K562 (cell line): ENCODE results near the gene TAF5L. TPM values are rescaled to one million over a fixed set of nuclear protein-coding genes. Genes with fewer than 3 reads are reported as not detected.

Experiments
- ATAC-seq: fragments of 200-7000 bp; cut with Tn5 transposase; 3 replicates; pipeline ENCODE4 v1.9.1; 2020; ENCODE audit warnings: moderate library complexity
- BruUV-seq: library from RNA; stranded (reverse); fragments of 400-500 nt; replicated peaks from 2 replicates; lab custom pipeline; 2021; lab: Mats Ljungman, UMichigan
- CTCF ChIA-PET: fragments of 300-600 bp; formaldehyde crosslinking; extraction: SDS; loops from one replicate; lab custom pipeline; 2021; ENCODE audit warnings: low intra/inter-chr PET ratio; lab: Yijun Ruan, JAX
- POLR2A ChIA-PET: fragments of 300-600, 350-650 bp; sonication (Branson Sonifier 250); formaldehyde crosslinking; extraction: SDS; loops from one replicate; lab custom pipeline; 2021; ENCODE audit warnings: antibody characterized with exemption, inconsistent platforms; lab: Yijun Ruan, JAX
- DNase-seq, 4 experiments: peaks; one replicate each; pipeline versions ENCODE4 v3.0.0 to v3.0.0-alpha.2; 2011 to 2018; ENCODE audit warnings: low spot score in 3 of 4, mixed read lengths in 3 of 4; ENCODE audit errors: extremely low read depth in 1 of 4
- FAIRE-seq: peaks from 2 replicates; lab custom pipeline; 2011; peaks lifted over from hg19 to GRCh38; lab: Jason Lieb, UNC
- H2AFZ ChIP-seq: 2 replicates; pipeline ENCODE4 v1.6.0; 2011; ENCODE audit warnings: low read depth, low read length, control low read depth, inconsistent platforms
- H3K27ac ChIP-seq: fragments of 200-600 bp; 3 replicates; pipeline ENCODE4 v1.8.0; 2011; ENCODE audit warnings: low read depth, mild to moderate bottlenecking, control low read depth, inconsistent platforms, low read length, moderate library complexity, mixed read lengths; ENCODE audit errors: extremely low read depth
- H3K27me3 ChIP-seq, 2 experiments: fragments of 300-600 bp in 1 of 2; 2 replicates in 1 of 2; 3 replicates in 1 of 2; pipeline versions ENCODE4 v1.6.0 to v1.8.0; 2011; ENCODE audit warnings: inconsistent platforms in 2 of 2, low read length in 2 of 2, mild to moderate bottlenecking in 1 of 2, mixed read lengths in 1 of 2, moderate library complexity in 1 of 2; ENCODE audit not compliant: control insufficient read depth in 2 of 2, insufficient read depth in 2 of 2
- H3K36me3 ChIP-seq: fragments of 300-600 bp; 3 replicates; pipeline ENCODE4 v1.8.0; 2011; ENCODE audit warnings: mild to moderate bottlenecking, low read length, inconsistent platforms; ENCODE audit not compliant: control insufficient read depth, insufficient read depth
- H3K4me1 ChIP-seq, 2 experiments: fragments of 200-600 bp in 1 of 2; replicated peaks in 1 of 2; 2 replicates in 1 of 2; 3 replicates in 1 of 2; pipeline versions ENCODE4 v1.5.1 to v1.8.0; 2011; ENCODE audit warnings: inconsistent platforms in 2 of 2, low read length in 2 of 2, mild to moderate bottlenecking in 1 of 2, mixed read lengths in 1 of 2, moderate library complexity in 1 of 2; ENCODE audit not compliant: control insufficient read depth in 2 of 2, insufficient read depth in 2 of 2
- H3K4me2 ChIP-seq: 2 replicates; pipeline ENCODE4 v1.6.1; 2011; ENCODE audit warnings: low read length, control low read depth, inconsistent platforms, mixed read lengths; ENCODE audit not compliant: insufficient read depth
- H3K4me3 ChIP-seq: fragments of 200-600 bp; sonication (generic), shearing (Covaris generic); 2 replicates; pipeline ENCODE4 v1.5.1; 2016; ENCODE audit warnings: control low read depth, inconsistent platforms
- H3K79me2 ChIP-seq: fragments of 200-600 bp; 3 replicates; pipeline ENCODE4 v1.8.0; 2011; ENCODE audit warnings: low read length, inconsistent platforms; ENCODE audit not compliant: control insufficient read depth, insufficient read depth
- H3K9ac ChIP-seq, 2 experiments: 2 replicates each; pipeline versions ENCODE4 v1.6.0 to v1.6.1; 2011; ENCODE audit warnings: low read depth in 2 of 2, low read length in 2 of 2, control low read depth in 1 of 2, inconsistent platforms in 1 of 2, mild to moderate bottlenecking in 1 of 2, mixed read lengths in 1 of 2; ENCODE audit not compliant: insufficient read depth in 1 of 2
- H3K9me1 ChIP-seq: one replicate; pipeline ENCODE4 v1.6.0; 2011; ENCODE audit warnings: inconsistent platforms, mild to moderate bottlenecking, low read length, moderate library complexity; ENCODE audit not compliant: control insufficient read depth, insufficient read depth
- H3K9me3 ChIP-seq: replicated peaks from 2 replicates; pipeline ENCODE4 v1.5.1; 2011; ENCODE audit warnings: low read depth, low read length, inconsistent platforms; ENCODE audit not compliant: control insufficient read depth, insufficient read depth
- H4K20me1 ChIP-seq: replicated peaks from 2 replicates; pipeline ENCODE4 v1.6.1; 2011; ENCODE audit warnings: low read length, inconsistent platforms, mixed read lengths; ENCODE audit not compliant: control insufficient read depth, insufficient read depth
- BRD4 ChIP-seq: fragments of 200-600 bp; sonication (generic); IDR thresholded peaks from 2 replicates; pipeline ENCODE4 v1.6.1; 2017; ENCODE audit warnings: inconsistent platforms
- BRF2 ChIP-seq: IDR thresholded peaks from 3 replicates; pipeline ENCODE4 v1.6.1; 2011; ENCODE audit warnings: borderline replicate concordance, mild to moderate bottlenecking; ENCODE audit not compliant: insufficient read length, insufficient read depth
- FOXM1 ChIP-seq, 2 experiments: fragments of 450-650 bp in 1 of 2; sonication (generic) in 1 of 2; formaldehyde crosslinking in 1 of 2; IDR thresholded peaks; 2 replicates each; pipeline versions ENCODE4 v1.6.1 to v1.9.0; 2017 to 2022; ENCODE audit warnings: low read depth in 2 of 2, mild to moderate bottlenecking in 2 of 2, missing genetic modification reagents in 1 of 2, moderate library complexity in 1 of 2
- FOXP1 ChIP-seq: sonication (generic); formaldehyde crosslinking; IDR thresholded peaks from 2 replicates; pipeline ENCODE4 v1.8.0; 2022; ENCODE audit warnings: mild to moderate bottlenecking, missing genetic modification reagents
- HDGF ChIP-seq: fragments of 450-650 bp; IDR thresholded peaks from 2 replicates; pipeline ENCODE4 v1.6.1; 2016
- MITF ChIP-seq: IDR thresholded peaks from 2 replicates; pipeline ENCODE4 v1.6.1; 2014; ENCODE audit warnings: antibody characterized with exemption
- SMARCA4 ChIP-seq: fragments of 450-650 bp; IDR thresholded peaks from 2 replicates; pipeline ENCODE4 v1.6.1; 2016
- SNAPC5 ChIP-seq: fragments of 250-450 bp; sonication (Bioruptor Pico); IDR thresholded peaks from 2 replicates; pipeline ENCODE4 v1.8.0; 2021; ENCODE audit warnings: moderate library complexity, mild to moderate bottlenecking, inconsistent platforms
- SNRNP70 ChIP-seq: fragments of 200-400 bp; formaldehyde crosslinking; optimal IDR thresholded peaks from 2 replicates; pipeline ENCODE3; 2017; ENCODE audit warnings: low read depth, low read length
- SOX6 ChIP-seq: fragments of 450-650 bp; IDR thresholded peaks from 2 replicates; pipeline ENCODE4 v1.6.1; 2014; ENCODE audit warnings: mild to moderate bottlenecking
- ZNF134 ChIP-seq: fragments of 250-450 bp; sonication (Bioruptor Pico); conservative IDR thresholded peaks from 2 replicates; pipeline ENCODE4 v1.4.0; 2020
- ZNF174 ChIP-seq: fragments of 250-450 bp; sonication (Bioruptor Pico); IDR thresholded peaks from 2 replicates; pipeline ENCODE4 v1.4.0; 2020; ENCODE audit warnings: mild to moderate bottlenecking
- ZNF384 ChIP-seq: IDR thresholded peaks from 2 replicates; pipeline ENCODE4 v1.6.1; 2012; ENCODE audit warnings: low read depth, low read length, improper control_type of control experiment
- WGBS: fragments of 100-300 bp; shearing (Covaris generic); methylation state at CpG from one replicate; pipeline ENCODE4 v1.1.6; 2016; ENCODE audit warnings: low coverage, mixed read lengths; ENCODE audit not compliant: insufficient coverage; ENCODE audit errors: missing lambda C conversion rate; 5-methylcytosine and 5-hydroxymethylcytosine counted together
- in situ Hi-C: fragments of 300-500 bp; cut with MboI; formaldehyde crosslinking; loops from 4 replicates; pipeline ENCODE4 v1.15.0; 2018; ENCODE audit warnings: inconsistent platforms, mixed read lengths
- intact Hi-C: fragments of 100-400 bp; cut with micrococcal nuclease; formaldehyde crosslinking; loops from 2 replicates; pipeline ENCODE4 v1.14.2; 2022
- polyA plus RNA-seq, 8 experiments: library from polyadenylated mRNA; depleted of rRNA in 4 of 8; stranded (reverse) in 5 of 8; unstranded in 3 of 8; fragments of >200 nt; fragmentation: Nextera tagmentation in 2 of 8; fragmentation: Illumina TruSeq in 1 of 8; extraction: Ambion mirVana in 2 of 8; extraction: Trizol in 1 of 8; gene quantifications; 2 replicates each; pipeline versions ENCODE4 v1.2.1 to v1.2.3, GENCODE V29; 2011 to 2014; ENCODE audit warnings: inconsistent platforms in 1 of 8, missing spikeins in 1 of 8
- total RNA-seq, 7 experiments: library from RNA; depleted of rRNA in 6 of 7; stranded (reverse); fragments of >200 nt in 6 of 7; fragmentation: Illumina TruSeq in 2 of 7; extraction: Trizol in 2 of 7; gene quantifications; 2 replicates each; pipeline versions ENCODE4 v1.2.1 to v1.2.3, GENCODE V29; 2011 to 2021; ENCODE audit warnings: low replicate concordance in 1 of 7

Gene TAF5L
- total and polyA plus RNA-seq, 9 of the 15 experiments (the other 6 are each of a cell fraction or from before 2014, with no cell fraction given): 2.2 to 34.2 (median 23.3) TPM

- 97% methylated on average over 7 of the region's 7 CpGs for WGBS
- CTCF ChIA-PET: no interaction called here
- TF ChIP-seq ZNF134 (no peak), ZNF174 (CRISPR knock-in tag) (no peak), ZNF384 (no peak), BRD4 (no peak), SMARCA4 (no peak)
- TF ChIP-seq, all 486 proteins: peak for 0
- Histone ChIP-seq H3K9me3 (no peaks in the 10 kb centered on the region), H3K4me1 (peaks cover 8 to 10% of the 10 kb centered on the region in 2 experiments; a peak in 3 of 5 replicates), H3K36me3 (peaks cover 61% of the 10 kb centered on the region), H3K9me1 (no peaks in the 10 kb centered on the region), H3K27me3 (no peaks in the 10 kb centered on the region), H3K79me2 (peaks cover 37% of the 10 kb centered on the region), H4K20me1 (peaks cover 20% of the 10 kb centered on the region; the same call in 1 of the 2 replicates), H3K4me2 (no peak overlapping the region), H3K9ac (no peak overlapping the region), H2AFZ (no peak overlapping the region), H3K4me3 (no peak overlapping the region), H3K27ac (no peak overlapping the region)
- intact Hi-C loops (no loop called here), in situ Hi-C loops (no loop called here)
- POLR2A ChIA-PET: interaction anchor here (0.5 to 0.6 kb wide), 2 partner anchors 210 to 1556 kb away, joined by 3 read pairs; no protein-coding TSS in a partner anchor
- BruUV-seq: no TSS peak
- FAIRE-seq (no peak), ATAC-seq (no peak), DNase-seq (no peak)
These were observed 78.4 kb downstream of the TAF5L start for GRCh38 chr1:229547542-229547941.

DNA sequence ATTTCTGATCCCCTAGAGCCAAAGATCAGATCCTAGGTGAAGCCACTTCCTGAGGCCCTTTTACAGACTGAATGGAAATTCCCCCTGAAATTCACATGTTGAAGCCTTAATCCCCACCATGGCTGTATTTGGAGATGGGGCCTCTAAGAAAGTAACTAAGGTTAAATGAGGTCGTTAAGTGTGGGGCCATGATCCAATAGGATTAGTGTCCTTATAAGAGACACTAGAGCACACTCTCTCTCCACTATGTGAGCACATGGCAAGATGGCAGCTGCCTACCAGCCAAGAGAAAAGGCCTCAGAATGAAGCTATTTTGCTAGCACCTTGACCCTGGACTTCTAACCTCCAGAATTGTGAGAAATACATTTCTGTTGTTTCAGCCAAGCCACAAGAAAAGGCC is 81.3 kb downstream of the TAF5L start:
- H3K4me2 ChIP-seq: no peak overlapping the region
- no peaks in the 10 kb centered on the region for H3K27me3 ChIP-seq
- ChIA-PET POLR2A (interaction anchor here (1.9 kb wide), 1 partner anchor 11 kb away, joined by 6 read pairs; no protein-coding TSS in a partner anchor), CTCF (no interaction called here)
- H3K27ac ChIP-seq: no peak overlapping the region
- intact Hi-C loops (no loop called here), in situ Hi-C loops (no loop called here)
- no peak overlapping the region for H3K9ac ChIP-seq
- DNase-seq (no peak), FAIRE-seq (no peak), ATAC-seq (peak; percentile 32; the same call in 2 of the 3 replicates)
- H3K9me3 ChIP-seq: no peaks in the 10 kb centered on the region
- no peak overlapping the region for H3K4me3 ChIP-seq
- H4K20me1 ChIP-seq: peaks cover 7% of the 10 kb centered on the region; the same call in 1 of the 2 replicates
- no peaks in the 10 kb centered on the region for H3K9me1 ChIP-seq
- peaks cover 7% of the 10 kb centered on the region; the same call in 2 of the 3 replicates for H3K79me2 ChIP-seq
- 68% methylated on average over 1 of the region's 1 CpG for WGBS
- no TSS peak for BruUV-seq
- no peak overlapping the region for H2AFZ ChIP-seq
- no peaks in the 10 kb centered on the region for H3K4me1 ChIP-seq
- peaks cover 84% of the 10 kb centered on the region for H3K36me3 ChIP-seq
- TF ChIP-seq FOXP1 (CRISPR knock-in tag) (no peak), SNAPC5 (no peak), FOXM1 (IDR thresholded peaks at IDR 0.05; ENCODE audit: low read depth) (no peak), FOXM1 (CRISPR knock-in tag; IDR thresholded peaks at IDR 0.05; ENCODE audit: low read depth) (no peak), BRF2 (no peak), HDGF (no peak), SOX6 (no peak), SNRNP70 (no peak), MITF (no peak)
